HepG2 (cell line): ENCODE data around the gene ATP1A2. TPM values are rescaled to one million over a fixed set of nuclear protein-coding genes. Genes with fewer than 3 reads are reported as not detected.

Experiments used
- ATAC-seq: fragments of 200-7000 bp; cut with Tn5 transposase; 3 replicates; pipeline ENCODE4 v1.9.1; 2020; ENCODE audit warnings: mild to moderate bottlenecking, moderate library complexity
- BruUV-seq: library from RNA; stranded (reverse); fragments of 400-500 nt; replicated peaks from 2 replicates; lab custom pipeline; 2021; lab: Mats Ljungman, UMichigan
- CTCF ChIA-PET: fragments of 300-600 bp; formaldehyde crosslinking; extraction: SDS; loops from one replicate; lab custom pipeline; 2021; ENCODE audit warnings: low total read pairs, inconsistent platforms, low intra/inter-chr PET ratio; lab: Yijun Ruan, JAX
- POLR2A ChIA-PET: fragments of 350-600 bp; sonication (Branson Sonifier 250); formaldehyde crosslinking; loops from one replicate; lab custom pipeline; 2020; ENCODE audit warnings: antibody characterized with exemption, inconsistent platforms; lab: Yijun Ruan, JAX
- DNase-seq: peaks from one replicate; pipeline ENCODE4 v3.0.0-alpha.2; 2015; ENCODE audit warnings: low spot score
- FAIRE-seq: peaks from 3 replicates; lab custom pipeline; 2011; peaks lifted over from hg19 to GRCh38; lab: Jason Lieb, UNC
- H2AFZ ChIP-seq: one replicate; pipeline ENCODE4 v1.6.1; 2011; ENCODE audit warnings: low read length, inconsistent platforms
- H3K27ac ChIP-seq: fragments of 300-600 bp; 3 replicates; pipeline ENCODE4 v1.8.0; 2011; ENCODE audit warnings: mixed run types, mild to moderate bottlenecking, mixed read lengths, low read length, inconsistent platforms; ENCODE audit not compliant: insufficient read depth; ENCODE audit errors: extremely low read length
- H3K27me3 ChIP-seq, 2 experiments: fragments of 200-600 bp in 1 of 2; 2 replicates in 1 of 2; 3 replicates in 1 of 2; pipeline versions ENCODE4 v1.6.0 to v1.8.0; 2011; ENCODE audit warnings: low read length in 2 of 2, mild to moderate bottlenecking in 2 of 2, moderate library complexity in 2 of 2, inconsistent platforms in 1 of 2; ENCODE audit not compliant: insufficient read depth in 2 of 2, control insufficient read depth in 1 of 2
- H3K36me3 ChIP-seq, 2 experiments: fragments of 200-600 bp in 1 of 2; replicated peaks in 1 of 2; 2 replicates in 1 of 2; 3 replicates in 1 of 2; pipeline versions ENCODE4 v1.5.1 to v1.8.0; 2011; ENCODE audit warnings: low read length in 2 of 2, inconsistent platforms in 1 of 2; ENCODE audit not compliant: insufficient read depth in 2 of 2, control insufficient read depth in 1 of 2
- H3K4me1 ChIP-seq: 2 replicates; pipeline ENCODE4 v1.5.1; 2012; ENCODE audit warnings: low read length, inconsistent platforms; ENCODE audit not compliant: insufficient read depth
- H3K4me2 ChIP-seq: 2 replicates; pipeline ENCODE4 v1.6.0; 2011; ENCODE audit warnings: low read depth, low read length, inconsistent platforms
- H3K4me3 ChIP-seq, 3 experiments: fragments of 200-600 bp in 1 of 3; sonication (generic), shearing (Covaris generic) in 1 of 3; replicated peaks in 1 of 3; 2 replicates each; pipeline ENCODE4 v1.5.1; 2011 to 2016; ENCODE audit warnings: low read length in 3 of 3, inconsistent platforms in 2 of 3, low read depth in 2 of 3, mild to moderate bottlenecking in 2 of 3, control low read depth in 1 of 3, mixed read lengths in 1 of 3; ENCODE audit not compliant: insufficient read depth in 1 of 3
- H3K79me2 ChIP-seq: one replicate; pipeline ENCODE4 v1.6.1; 2011; ENCODE audit warnings: low read length, inconsistent platforms; ENCODE audit not compliant: insufficient read depth
- H3K9ac ChIP-seq: 2 replicates; pipeline ENCODE4 v1.6.0; 2011; ENCODE audit warnings: mild to moderate bottlenecking, low read depth, low read length, inconsistent platforms; ENCODE audit not compliant: insufficient read depth
- H3K9me3 ChIP-seq: 2 replicates; pipeline ENCODE4 v1.5.1; 2012; ENCODE audit warnings: mild to moderate bottlenecking, low read length
- H4K20me1 ChIP-seq: 2 replicates; pipeline ENCODE4 v1.6.0; 2011; ENCODE audit warnings: inconsistent platforms, mild to moderate bottlenecking, low read length, moderate library complexity; ENCODE audit not compliant: insufficient read depth
- DNMT1 ChIP-seq: sonication (generic); formaldehyde crosslinking; IDR thresholded peaks from 2 replicates; pipeline ENCODE4 v1.5.1; 2020; ENCODE audit warnings: mild to moderate bottlenecking, missing genetic modification reagents
- FOXK2 ChIP-seq: fragments of 450-650 bp; IDR thresholded peaks from 2 replicates; pipeline ENCODE4 v1.6.1; 2016
- ISL2 ChIP-seq: sonication (generic); formaldehyde crosslinking; IDR thresholded peaks from 2 replicates; pipeline ENCODE4 v1.5.0; 2020; ENCODE audit warnings: missing genetic modification reagents
- PHF21A ChIP-seq: sonication (generic); formaldehyde crosslinking; IDR thresholded peaks from 2 replicates; pipeline ENCODE4 v1.5.0; 2020; ENCODE audit warnings: mild to moderate bottlenecking, missing genetic modification reagents
- TIGD3 ChIP-seq: sonication (generic); formaldehyde crosslinking; IDR thresholded peaks from 2 replicates; pipeline ENCODE4 v1.5.1; 2020; ENCODE audit warnings: mild to moderate bottlenecking, missing genetic modification reagents, borderline replicate concordance
- ZBTB39 ChIP-seq: sonication (generic); formaldehyde crosslinking; IDR thresholded peaks from 2 replicates; pipeline ENCODE4 v1.5.0; 2020; ENCODE audit warnings: missing genetic modification reagents
- ZNF800 ChIP-seq: sonication (generic); formaldehyde crosslinking; IDR thresholded peaks from 2 replicates; pipeline ENCODE4 v1.4.0; 2020; ENCODE audit warnings: missing genetic modification reagents
- whole genome bisulfite sequencing: methylation state at CpG from one replicate; pipeline ENCODE4 v1.1.6; 2017; ENCODE audit warnings: low lambda C conversion rate; 5-methylcytosine and 5-hydroxymethylcytosine counted together
- in situ Hi-C: cut with HindIII; loops from 2 replicates; pipeline ENCODE4 v1.10.0; 2017; ENCODE audit warnings: low pct_unique_long_range_greater_than_20kb; ENCODE audit not compliant: extremely low pct_ligation_motif_present
- intact Hi-C: fragments of 100-400 bp; cut with micrococcal nuclease; formaldehyde crosslinking; loops from one replicate; pipeline ENCODE4 v1.10.0; 2022; ENCODE audit not compliant: unreplicated experiment
- polyA plus RNA-seq, 8 experiments: library from polyadenylated mRNA; depleted of rRNA in 3 of 8; stranded (reverse) in 7 of 8; unstranded in 1 of 8; fragments of >200 nt; fragmentation: Illumina TruSeq in 4 of 8; extraction: Trizol in 4 of 8; gene quantifications; 2 replicates each; pipeline versions ENCODE4 v1.2.1 to v1.2.3, GENCODE V29; 2011 to 2016; ENCODE audit warnings: low read depth in 4 of 8, missing spikeins in 1 of 8, mixed read lengths in 1 of 8; ENCODE audit not compliant: insufficient read depth in 1 of 8
- total RNA-seq, 5 experiments: library from RNA; depleted of rRNA; stranded (reverse); fragments of >200 nt; fragmentation: Illumina TruSeq; extraction: Trizol; gene quantifications; 2 replicates each; pipeline ENCODE4 v1.2.3, GENCODE V29; 2016; ENCODE audit warnings: low read depth in 1 of 5

ATP1A2 gene
- total and polyA plus RNA-seq, 2 of the 13 experiments (the other 11 are each of a cell fraction or from before 2014, with no cell fraction given): 0.16 TPM; not detected in 1

GRCh38 chr1:160137216-160137862, 21.8 kb downstream of the ATP1A2 start:
- H3K27ac ChIP-seq: no peak overlapping the region
- CTCF ChIA-PET: no interaction called here
- BruUV-seq: no TSS peak
- DNase-seq (no peak), ATAC-seq (no peak), FAIRE-seq (no peak)
- H2AFZ ChIP-seq: no peak overlapping the region
- H3K4me1 ChIP-seq: peaks cover 3% of the 10 kb centered on the region
- in situ Hi-C loops (no loop called here), intact Hi-C loops (no loop called here)
- WGBS: 64% methylated on average over 8 of the region's 8 CpGs
- no peak overlapping the region for H3K9ac ChIP-seq
- no peak overlapping the region for H3K4me2 ChIP-seq
- TF ChIP-seq ISL2 (CRISPR knock-in tag) (no peak), ZBTB39 (no peak)
- H3K36me3 ChIP-seq: no peaks in the 10 kb centered on the region
- H3K4me3 ChIP-seq: no peak overlapping the region
- H3K79me2 ChIP-seq: no peaks in the 10 kb centered on the region
- H4K20me1 ChIP-seq: no peaks in the 10 kb centered on the region
- no peaks in the 10 kb centered on the region for H3K9me3 ChIP-seq
- POLR2A ChIA-PET: no interaction called here
- H3K27me3 ChIP-seq: no peaks in the 10 kb centered on the region

- WGBS: 69% methylated on average over 8 of the region's 8 CpGs
- FAIRE-seq (no peak), ATAC-seq (no peak), DNase-seq (no peak)
- CTCF ChIA-PET: no interaction called here
- H3K9me3 ChIP-seq: no peaks in the 10 kb centered on the region
- intact Hi-C loops: no loop called here
- no peak overlapping the region for H3K4me3 ChIP-seq
- no peaks in the 10 kb centered on the region for H3K79me2 ChIP-seq
- TF ChIP-seq ZNF800 (no peak), TIGD3 (CRISPR knock-in tag) (no peak), DNMT1 (CRISPR knock-in tag) (no peak), PHF21A (CRISPR knock-in tag) (no peak), FOXK2 (no peak)
- peaks cover 0 to 4% of the 10 kb centered on the region in 2 experiments; a peak in 2 of 5 replicates for H3K27me3 ChIP-seq
- H2AFZ ChIP-seq: no peak overlapping the region
- H3K9ac ChIP-seq: no peak overlapping the region
- no peaks in the 10 kb centered on the region for H3K36me3 ChIP-seq
- H4K20me1 ChIP-seq: no peaks in the 10 kb centered on the region
- no peaks in the 10 kb centered on the region for H3K4me1 ChIP-seq
- BruUV-seq: no TSS peak
- in situ Hi-C loops: no loop called here
- POLR2A ChIA-PET: no interaction called here
- H3K4me2 ChIP-seq: no peak overlapping the region
- H3K27ac ChIP-seq: no peak overlapping the region
Observed at GRCh38 chr1:160139840-160140239, 24.3 kb downstream of the ATP1A2 start.
